K562 (cell line): ENCODE results near the gene C12orf54. TPM values are rescaled to one million over a fixed set of nuclear protein-coding genes. Genes with fewer than 3 reads are reported as not detected.
"Not testable (repeated sequence)": the region's sequence is repeated elsewhere in the genome, so short reads cannot be mapped to it uniquely, and the experiment has no call there.

ENCODE experiments used
- ATAC-seq: fragments of 200-7000 bp; cut with Tn5 transposase; 3 replicates; pipeline ENCODE4 v1.9.1; 2020; ENCODE audit warnings: moderate library complexity
- BruUV-seq: library from RNA; stranded (reverse); fragments of 400-500 nt; replicated peaks from 2 replicates; lab custom pipeline; 2021; lab: Mats Ljungman, UMichigan
- CTCF ChIA-PET: fragments of 300-600 bp; formaldehyde crosslinking; extraction: SDS; loops from one replicate; lab custom pipeline; 2021; ENCODE audit warnings: low intra/inter-chr PET ratio; lab: Yijun Ruan, JAX
- POLR2A ChIA-PET: fragments of 300-600, 350-650 bp; sonication (Branson Sonifier 250); formaldehyde crosslinking; extraction: SDS; loops from one replicate; lab custom pipeline; 2021; ENCODE audit warnings: antibody characterized with exemption, inconsistent platforms; lab: Yijun Ruan, JAX
- DNase-seq, 4 experiments: peaks; one replicate each; pipeline versions ENCODE4 v3.0.0 to v3.0.0-alpha.2; 2011 to 2018; ENCODE audit warnings: low spot score in 3 of 4, mixed read lengths in 3 of 4; ENCODE audit errors: extremely low read depth in 1 of 4
- FAIRE-seq: peaks from 2 replicates; lab custom pipeline; 2011; peaks lifted over from hg19 to GRCh38; lab: Jason Lieb, UNC
- H2AFZ ChIP-seq: 2 replicates; pipeline ENCODE4 v1.6.0; 2011; ENCODE audit warnings: low read depth, low read length, control low read depth, inconsistent platforms
- H3K27ac ChIP-seq: fragments of 200-600 bp; 3 replicates; pipeline ENCODE4 v1.8.0; 2011; ENCODE audit warnings: low read depth, mild to moderate bottlenecking, control low read depth, inconsistent platforms, low read length, moderate library complexity, mixed read lengths; ENCODE audit errors: extremely low read depth
- H3K27me3 ChIP-seq, 2 experiments: fragments of 300-600 bp in 1 of 2; 2 replicates in 1 of 2; 3 replicates in 1 of 2; pipeline versions ENCODE4 v1.6.0 to v1.8.0; 2011; ENCODE audit warnings: inconsistent platforms in 2 of 2, low read length in 2 of 2, mild to moderate bottlenecking in 1 of 2, mixed read lengths in 1 of 2, moderate library complexity in 1 of 2; ENCODE audit not compliant: control insufficient read depth in 2 of 2, insufficient read depth in 2 of 2
- H3K36me3 ChIP-seq: fragments of 300-600 bp; 3 replicates; pipeline ENCODE4 v1.8.0; 2011; ENCODE audit warnings: mild to moderate bottlenecking, low read length, inconsistent platforms; ENCODE audit not compliant: control insufficient read depth, insufficient read depth
- H3K4me1 ChIP-seq, 2 experiments: fragments of 200-600 bp in 1 of 2; replicated peaks in 1 of 2; 2 replicates in 1 of 2; 3 replicates in 1 of 2; pipeline versions ENCODE4 v1.5.1 to v1.8.0; 2011; ENCODE audit warnings: inconsistent platforms in 2 of 2, low read length in 2 of 2, mild to moderate bottlenecking in 1 of 2, mixed read lengths in 1 of 2, moderate library complexity in 1 of 2; ENCODE audit not compliant: control insufficient read depth in 2 of 2, insufficient read depth in 2 of 2
- H3K4me2 ChIP-seq: 2 replicates; pipeline ENCODE4 v1.6.1; 2011; ENCODE audit warnings: low read length, control low read depth, inconsistent platforms, mixed read lengths; ENCODE audit not compliant: insufficient read depth
- H3K4me3 ChIP-seq: fragments of 200-600 bp; sonication (generic), shearing (Covaris generic); 2 replicates; pipeline ENCODE4 v1.5.1; 2016; ENCODE audit warnings: control low read depth, inconsistent platforms
- H3K79me2 ChIP-seq: fragments of 200-600 bp; 3 replicates; pipeline ENCODE4 v1.8.0; 2011; ENCODE audit warnings: low read length, inconsistent platforms; ENCODE audit not compliant: control insufficient read depth, insufficient read depth
- H3K9ac ChIP-seq, 2 experiments: 2 replicates each; pipeline versions ENCODE4 v1.6.0 to v1.6.1; 2011; ENCODE audit warnings: low read depth in 2 of 2, low read length in 2 of 2, control low read depth in 1 of 2, inconsistent platforms in 1 of 2, mild to moderate bottlenecking in 1 of 2, mixed read lengths in 1 of 2; ENCODE audit not compliant: insufficient read depth in 1 of 2
- H3K9me1 ChIP-seq: one replicate; pipeline ENCODE4 v1.6.0; 2011; ENCODE audit warnings: inconsistent platforms, mild to moderate bottlenecking, low read length, moderate library complexity; ENCODE audit not compliant: control insufficient read depth, insufficient read depth
- H3K9me3 ChIP-seq: replicated peaks from 2 replicates; pipeline ENCODE4 v1.5.1; 2011; ENCODE audit warnings: low read depth, low read length, inconsistent platforms; ENCODE audit not compliant: control insufficient read depth, insufficient read depth
- H4K20me1 ChIP-seq: replicated peaks from 2 replicates; pipeline ENCODE4 v1.6.1; 2011; ENCODE audit warnings: low read length, inconsistent platforms, mixed read lengths; ENCODE audit not compliant: control insufficient read depth, insufficient read depth
- CBX1 ChIP-seq: sonication (generic); IDR thresholded peaks from 2 replicates; pipeline ENCODE4 v1.6.1; 2016; ENCODE audit warnings: antibody characterized with exemption, low read depth, mild to moderate bottlenecking
- CBX5 ChIP-seq: IDR thresholded peaks from 2 replicates; pipeline ENCODE4 v1.6.1; 2014; ENCODE audit warnings: low read depth, borderline replicate concordance
- DDX20 ChIP-seq: fragments of 450-650 bp; IDR thresholded peaks from 2 replicates; pipeline ENCODE4 v1.6.1; 2016; ENCODE audit warnings: missing genetic modification characterization, low read depth, mild to moderate bottlenecking, missing compliant biosample characterization, moderate library complexity
- DNMT1 ChIP-seq: fragments of 450-650 bp; IDR thresholded peaks from 2 replicates; pipeline ENCODE4 v1.6.1; 2016; ENCODE audit warnings: antibody characterized with exemption, mild to moderate bottlenecking
- E2F4 ChIP-seq: sonication (generic); formaldehyde crosslinking; IDR thresholded peaks from 2 replicates; pipeline ENCODE4 v1.8.0; 2022; ENCODE audit warnings: mild to moderate bottlenecking, low read depth, missing genetic modification reagents
- SOX6 ChIP-seq: fragments of 450-650 bp; IDR thresholded peaks from 2 replicates; pipeline ENCODE4 v1.6.1; 2014; ENCODE audit warnings: mild to moderate bottlenecking
- TRIM28 ChIP-seq: fragments of 450-650 bp; IDR thresholded peaks from 2 replicates; pipeline ENCODE4 v1.6.1; 2017
- ZNF175 ChIP-seq: fragments of 200-800 bp; sonication (Bioruptor generic); IDR thresholded peaks from 2 replicates; pipeline ENCODE4 v1.6.1; 2016; ENCODE audit warnings: low read depth, mild to moderate bottlenecking, missing genetic modification characterization, missing compliant biosample characterization
- ZNF23 ChIP-seq: fragments of 250-450 bp; sonication (Bioruptor Pico); IDR thresholded peaks from 2 replicates; pipeline ENCODE4 v1.4.0; 2020; ENCODE audit warnings: mild to moderate bottlenecking
- ZNF76 ChIP-seq: fragments of 250-450 bp; sonication (Bioruptor Pico); IDR thresholded peaks from 2 replicates; pipeline ENCODE4 v1.4.0; 2020; ENCODE audit warnings: mild to moderate bottlenecking, moderate library complexity, borderline replicate concordance
- WGBS: fragments of 100-300 bp; shearing (Covaris generic); methylation state at CpG from one replicate; pipeline ENCODE4 v1.1.6; 2016; ENCODE audit warnings: low coverage, mixed read lengths; ENCODE audit not compliant: insufficient coverage; ENCODE audit errors: missing lambda C conversion rate; 5-methylcytosine and 5-hydroxymethylcytosine counted together
- in situ Hi-C: fragments of 300-500 bp; cut with MboI; formaldehyde crosslinking; loops from 4 replicates; pipeline ENCODE4 v1.15.0; 2018; ENCODE audit warnings: inconsistent platforms, mixed read lengths
- intact Hi-C: fragments of 100-400 bp; cut with micrococcal nuclease; formaldehyde crosslinking; loops from 2 replicates; pipeline ENCODE4 v1.14.2; 2022
- polyA plus RNA-seq, 8 experiments: library from polyadenylated mRNA; depleted of rRNA in 4 of 8; stranded (reverse) in 5 of 8; unstranded in 3 of 8; fragments of >200 nt; fragmentation: Nextera tagmentation in 2 of 8; fragmentation: Illumina TruSeq in 1 of 8; extraction: Ambion mirVana in 2 of 8; extraction: Trizol in 1 of 8; gene quantifications; 2 replicates each; pipeline versions ENCODE4 v1.2.1 to v1.2.3, GENCODE V29; 2011 to 2014; ENCODE audit warnings: inconsistent platforms in 1 of 8, missing spikeins in 1 of 8
- total RNA-seq, 7 experiments: library from RNA; depleted of rRNA in 6 of 7; stranded (reverse); fragments of >200 nt in 6 of 7; fragmentation: Illumina TruSeq in 2 of 7; extraction: Trizol in 2 of 7; gene quantifications; 2 replicates each; pipeline versions ENCODE4 v1.2.1 to v1.2.3, GENCODE V29; 2011 to 2021; ENCODE audit warnings: low replicate concordance in 1 of 7
- TF ChIP-seq, protein P1 (sequence below): IDR thresholded peaks from 2 replicates; pipeline ENCODE4 v1.6.1; 2016; ENCODE audit warnings: missing genetic modification characterization, missing compliant biosample characterization

C12orf54 gene
- total and polyA plus RNA-seq, 9 of the 15 experiments (the other 6 are each of a cell fraction or from before 2014, with no cell fraction given) = not detected

DNA sequence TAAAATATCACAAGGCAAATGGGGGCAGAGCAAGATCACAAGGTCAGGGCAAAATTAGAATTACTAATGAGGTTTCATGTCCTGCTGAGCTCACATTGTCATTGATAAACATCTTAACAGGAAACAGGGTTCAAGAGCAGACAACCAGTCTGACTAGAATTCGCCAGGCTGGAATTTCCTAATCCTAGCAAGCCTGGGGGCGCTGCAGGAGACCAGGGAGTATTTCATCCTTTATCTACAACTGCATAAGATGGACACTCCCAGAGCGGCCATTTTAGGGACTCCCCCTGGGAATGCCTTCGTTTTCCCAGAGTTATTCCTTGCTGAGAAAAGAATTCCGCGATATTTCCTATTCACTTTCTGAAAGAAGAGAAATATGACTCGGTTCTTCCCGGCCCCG lies 13.3 kb upstream of the C12orf54 start:
- H3K4me1 ChIP-seq, H3K36me3 ChIP-seq, H3K27me3 ChIP-seq, ATAC-seq, BruUV-seq, in situ Hi-C loops, H3K9ac ChIP-seq, H3K9me1 ChIP-seq, H3K4me3 ChIP-seq, intact Hi-C loops, H2AFZ ChIP-seq, FAIRE-seq, CTCF ChIA-PET, H3K9me3 ChIP-seq, H3K27ac ChIP-seq, POLR2A ChIA-PET, DNase-seq, H3K79me2 ChIP-seq, H4K20me1 ChIP-seq, H3K4me2 ChIP-seq: not testable (repeated sequence)
- TF ChIP-seq CBX5 = 0 out of 2 replicates have a peak, but pooled peaks have one; percentile 39
- TF ChIP-seq TRIM28 = peak; percentile 52; the same call in 1 of the 2 replicates
- TF ChIP-seq CBX1 = 0 out of 2 replicates have a peak, but pooled peaks have one; percentile 31
- under 1% methylated on average over 9 of the region's 9 CpGs for WGBS

- CTCF ChIA-PET = no interaction called here
- H3K9ac ChIP-seq = no peak within 1 kb of the TSS
- H2AFZ ChIP-seq = no peak within 1 kb of the TSS
- H3K36me3 ChIP-seq = no peaks in the 10 kb centered on the region
- in situ Hi-C loops = no loop called here
- 3% methylated on average over 7 of the region's 7 CpGs for WGBS
- DNase-seq = no peak
- no peaks in the 10 kb centered on the region for H3K9me1 ChIP-seq
- H3K27me3 ChIP-seq = no peaks in the 10 kb centered on the region
- no peaks in the 10 kb centered on the region; the same call in 1 of the 2 replicates for H3K9me3 ChIP-seq
- POLR2A ChIA-PET = interaction anchor here (0.6 kb wide), 1 partner anchor 70 kb away, joined by 4 read pairs; no protein-coding TSS in a partner anchor
- no peak for FAIRE-seq
- H3K4me1 ChIP-seq = no peaks in the 10 kb centered on the region
- H3K27ac ChIP-seq = no peak within 1 kb of the TSS
- no peak within 1 kb of the TSS for H3K4me2 ChIP-seq
- no peaks in the 10 kb centered on the region for H3K79me2 ChIP-seq
- intact Hi-C loops = no loop called here
- no peak for ATAC-seq
- H4K20me1 ChIP-seq = no peaks in the 10 kb centered on the region
- no peak within 1 kb of the TSS for H3K4me3 ChIP-seq
- BruUV-seq = no TSS peak
- TF ChIP-seq ZNF23 (CRISPR knock-in tag) = no peak
- TF ChIP-seq ZNF175 = no peak
- no peak for TF ChIP-seq DDX20 (tag)
- TF ChIP-seq SOX6 = no peak
- TF ChIP-seq ZNF76 (CRISPR knock-in tag) = no peak
- no peak for TF ChIP-seq E2F4 (CRISPR knock-in tag)
- TF ChIP-seq, protein P1, sequence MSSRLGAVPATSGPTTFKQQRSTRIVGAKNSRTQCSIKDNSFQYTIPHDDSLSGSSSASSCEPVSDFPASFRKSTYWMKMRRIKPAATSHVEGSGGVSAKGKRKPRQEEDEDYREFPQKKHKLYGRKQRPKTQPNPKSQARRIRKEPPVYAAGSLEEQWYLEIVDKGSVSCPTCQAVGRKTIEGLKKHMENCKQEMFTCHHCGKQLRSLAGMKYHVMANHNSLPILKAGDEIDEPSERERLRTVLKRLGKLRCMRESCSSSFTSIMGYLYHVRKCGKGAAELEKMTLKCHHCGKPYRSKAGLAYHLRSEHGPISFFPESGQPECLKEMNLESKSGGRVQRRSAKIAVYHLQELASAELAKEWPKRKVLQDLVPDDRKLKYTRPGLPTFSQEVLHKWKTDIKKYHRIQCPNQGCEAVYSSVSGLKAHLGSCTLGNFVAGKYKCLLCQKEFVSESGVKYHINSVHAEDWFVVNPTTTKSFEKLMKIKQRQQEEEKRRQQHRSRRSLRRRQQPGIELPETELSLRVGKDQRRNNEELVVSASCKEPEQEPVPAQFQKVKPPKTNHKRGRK (tag) = no peak
- no peak for TF ChIP-seq DNMT1
Measured at GRCh38 chr12:48472259-48472658, 10.0 kb upstream of the C12orf54 start, which contains the start of gene ANP32D. Gene ANP32D, plus strand, starts transcription at chr12:48472559. Its CDS starts 106 bp downstream, at chr12:48472665.
